Activated CD4-positive, CD25-positive, alpha-beta regulatory T cell (primary cell): Measurements from ENCODE around the gene SPAG8.
A peak's percentile ranks its signal among the peaks of the same experiment; 100 is the strongest.

Experiments
- DNase-seq, 4 experiments: peaks; one replicate each; lab custom pipeline; 2025; lab: John Stamatoyannopoulos, UW

The SPAG8 gene

DNA sequence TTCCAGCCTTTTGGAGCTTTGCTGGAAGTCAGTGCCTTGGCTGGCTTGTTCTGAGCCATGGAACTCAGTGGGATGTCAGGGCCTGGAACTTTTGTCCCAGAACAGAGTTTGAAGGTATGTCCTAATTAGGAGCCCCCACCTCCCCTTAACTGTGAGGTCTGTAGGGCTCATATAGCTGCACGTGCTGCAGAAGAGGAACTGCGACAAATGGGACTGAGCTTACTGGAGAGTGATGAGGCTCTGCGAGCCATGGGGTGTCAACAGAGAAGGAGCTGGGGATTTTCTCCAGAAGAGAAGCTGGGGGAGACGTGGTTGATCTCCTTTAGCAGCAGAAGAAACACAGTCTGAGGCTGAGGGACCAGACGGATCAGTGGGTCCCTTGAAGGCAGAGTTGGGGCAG is 27.9 kb upstream of the SPAG8 start:
- no peak for DNase-seq

DNA sequence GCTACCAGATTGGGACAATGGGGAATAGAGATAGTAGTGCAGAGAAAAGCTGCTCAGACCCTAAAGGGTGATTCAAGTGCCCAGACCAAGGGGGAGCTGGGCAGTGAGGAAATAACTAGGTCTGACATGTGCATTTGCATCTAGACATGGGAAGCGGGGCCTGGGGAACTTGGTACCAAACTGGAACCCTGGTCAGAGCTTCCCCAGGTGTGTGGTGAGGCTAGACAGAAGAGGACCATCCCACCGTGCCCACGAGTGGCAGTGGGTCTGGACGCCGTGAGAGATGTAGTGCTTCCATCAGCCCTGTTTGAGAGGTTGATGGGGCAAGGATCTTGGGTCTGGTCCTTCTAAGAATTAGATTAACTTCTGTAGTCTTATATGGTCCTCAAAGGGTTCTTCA is 24.5 kb upstream of the SPAG8 start:
- DNase-seq = no peak

DNA sequence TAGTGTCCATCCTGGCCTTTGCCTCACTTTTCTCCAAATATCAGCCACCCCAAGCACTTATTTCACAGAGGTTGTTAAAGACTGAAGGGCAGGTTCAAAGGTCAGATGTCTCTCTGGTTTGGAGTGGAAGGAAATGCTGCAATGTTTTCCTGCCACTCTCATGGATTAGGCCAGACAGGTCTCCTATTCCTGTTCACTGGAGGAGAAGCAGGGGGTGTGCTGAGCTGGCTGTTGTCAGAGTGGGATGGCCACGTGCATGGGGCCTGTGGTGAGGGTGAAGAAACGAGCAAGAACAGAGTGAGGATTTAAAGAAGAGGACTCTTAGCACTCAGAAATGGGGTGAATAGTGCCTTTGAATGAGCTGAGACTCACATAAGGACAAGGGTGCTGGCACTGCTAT is 23.7 kb upstream of the SPAG8 start:
- no peak for DNase-seq

DNA sequence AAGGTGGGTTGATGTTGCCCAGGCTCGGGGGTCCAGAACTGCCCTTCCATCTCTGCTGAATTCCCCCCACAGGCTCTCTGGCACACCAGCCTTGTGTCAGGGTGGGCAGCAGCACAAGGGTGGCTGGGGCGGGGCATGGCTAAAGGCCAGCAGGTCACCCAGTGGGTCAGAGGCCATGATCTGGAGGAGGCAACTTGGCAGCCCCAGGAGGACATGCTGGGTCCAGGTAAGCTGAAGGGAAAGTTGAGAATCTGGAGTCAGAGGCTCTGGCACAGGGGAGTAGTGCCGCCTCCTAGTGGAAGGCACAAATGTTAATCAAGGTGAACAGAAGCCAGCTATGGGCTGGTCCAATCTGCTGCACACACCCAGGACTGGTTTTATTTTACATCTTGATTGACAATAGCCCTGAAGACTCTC is 23.2 kb upstream of the SPAG8 start:
- no peak for DNase-seq

DNA sequence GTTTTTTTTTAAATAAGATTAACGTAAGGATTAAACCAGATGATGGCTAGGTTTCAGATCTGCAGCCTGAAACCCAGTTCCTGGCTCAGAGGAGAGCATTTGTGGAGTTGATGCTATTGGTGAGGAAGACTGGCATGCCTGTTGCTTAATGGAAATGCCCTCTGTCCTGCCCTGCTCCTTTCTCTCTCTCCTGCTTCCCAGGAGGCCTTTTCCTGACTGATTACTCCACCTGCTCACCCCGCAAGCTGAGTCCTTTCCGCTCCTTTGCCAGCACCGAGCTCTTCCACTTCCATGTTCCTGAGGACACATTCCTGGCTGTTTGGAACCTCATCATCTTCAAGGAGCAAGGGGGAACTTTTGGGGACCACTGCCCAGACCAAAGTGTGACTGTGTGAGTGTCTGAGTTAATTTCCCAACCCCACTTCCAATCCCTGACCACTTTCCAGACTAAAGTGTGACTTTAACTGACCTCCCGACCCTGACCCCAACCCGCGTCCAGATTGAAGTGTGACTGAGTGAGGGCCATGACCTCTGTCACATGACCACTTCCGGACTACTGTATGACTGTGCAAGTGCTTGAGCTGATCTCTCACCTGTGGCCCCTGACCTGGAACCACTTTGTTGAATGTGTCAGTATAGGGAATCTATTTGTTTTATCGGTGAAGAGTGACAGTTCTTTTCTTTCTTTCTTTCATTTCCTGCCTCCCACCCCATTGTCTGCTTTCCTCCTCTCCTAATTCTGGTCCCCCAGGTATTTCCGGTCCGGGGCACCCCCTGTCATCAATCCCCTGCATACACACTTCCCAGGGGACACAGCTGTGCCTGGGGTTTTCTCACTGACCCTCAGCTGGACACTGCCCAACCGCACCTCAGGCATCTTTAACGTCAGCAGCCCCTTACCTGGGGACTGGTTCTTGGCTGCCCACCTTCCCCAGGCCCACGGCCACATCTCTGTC is 22.5 kb upstream of the SPAG8 start:
- DNase-seq = no peak

DNA sequence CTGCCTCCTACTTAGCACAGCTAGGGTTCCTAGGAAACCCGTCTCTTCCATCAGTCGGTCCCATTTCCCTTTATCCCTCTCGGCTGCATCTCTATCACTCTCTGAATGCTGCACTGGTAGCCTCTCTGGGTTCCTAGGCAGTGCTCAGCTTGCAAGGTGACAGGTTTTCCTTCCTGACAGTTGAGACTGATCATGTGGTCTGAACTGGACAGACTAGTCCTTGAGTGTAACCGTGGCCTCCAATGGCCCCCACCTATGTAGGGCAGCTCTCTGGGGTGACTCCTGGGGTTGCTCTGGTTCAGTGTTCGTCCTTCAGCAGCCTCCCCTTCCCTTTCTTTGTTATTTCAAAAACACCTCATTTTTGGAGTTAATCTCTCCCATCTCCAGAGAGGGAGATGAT is 20.8 kb upstream of the SPAG8 start:
- DNase-seq = no peak

DNA sequence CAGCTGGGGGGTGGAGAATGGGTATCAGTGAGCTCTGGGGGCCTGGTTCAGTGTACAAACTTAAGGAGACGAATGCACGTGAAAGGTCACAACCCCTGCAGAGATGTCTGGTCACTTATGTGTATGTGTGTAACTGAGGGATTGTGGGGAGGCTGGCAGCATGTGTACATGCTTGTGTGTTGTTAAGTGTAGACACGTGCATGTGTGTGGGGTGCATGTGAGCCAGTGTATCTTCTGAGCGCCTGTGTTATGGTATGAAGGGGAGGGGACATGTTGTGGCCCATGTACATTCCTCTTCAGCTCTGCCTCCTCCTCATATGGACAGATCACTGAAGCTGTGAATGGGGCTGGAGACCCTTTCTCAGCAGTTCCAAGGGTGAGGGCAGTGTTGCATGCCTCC is 19.0 kb upstream of the SPAG8 start:
- DNase-seq = no peak

DNA sequence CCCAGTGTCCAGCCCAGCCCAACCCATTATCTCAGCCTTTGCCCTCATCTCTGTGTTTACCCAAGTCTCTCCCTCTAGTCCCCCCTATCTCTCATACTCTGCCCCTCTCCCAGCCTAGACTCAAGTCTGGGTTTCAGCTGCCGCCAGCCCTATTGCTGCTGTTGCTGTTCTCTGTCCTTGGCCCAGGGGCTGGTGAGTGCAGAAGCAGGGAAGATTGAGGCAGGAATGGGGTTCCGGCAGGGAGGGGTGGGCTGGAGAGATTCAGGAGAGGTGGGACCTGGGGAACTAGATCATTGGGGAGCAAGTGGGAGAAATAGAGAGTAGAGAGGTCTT is 17.7 kb upstream of the SPAG8 start:
- DNase-seq = no peak

DNA sequence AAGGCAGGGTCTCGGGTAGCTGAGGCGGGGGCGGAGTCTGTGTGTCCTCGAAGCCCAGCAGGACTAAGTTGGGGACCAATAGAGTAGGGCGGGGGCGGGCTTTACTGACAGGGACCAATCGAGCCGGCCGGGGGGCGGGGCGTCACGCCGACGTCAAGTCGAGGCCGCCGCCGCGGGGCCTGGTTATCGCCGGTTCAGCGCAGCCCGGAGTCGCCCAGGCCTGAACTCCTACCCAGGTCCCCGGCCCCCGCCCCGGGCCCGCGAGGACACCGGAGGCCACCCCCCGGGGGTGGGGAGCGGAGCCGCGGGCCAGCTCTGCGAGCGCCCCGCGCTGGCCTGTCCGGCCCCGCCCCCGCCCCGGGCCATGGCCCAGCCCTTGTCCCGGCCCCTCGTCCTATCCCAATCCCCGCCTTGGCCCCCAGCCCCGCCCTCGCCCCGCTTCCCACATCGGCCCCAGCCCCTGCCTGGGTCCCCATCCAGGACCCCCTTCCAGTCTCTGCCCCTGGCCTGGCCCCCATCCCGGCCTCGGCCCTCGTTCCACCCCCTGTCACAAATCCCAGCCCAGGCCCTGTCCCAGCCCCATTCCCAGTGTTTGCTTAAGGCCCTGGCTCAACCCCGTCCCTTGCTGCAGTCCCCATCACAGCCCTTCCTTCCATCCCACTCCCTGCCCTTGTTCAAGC is 17.2 kb upstream of the SPAG8 start, which contains the start of gene TMEM8B:
TSS of gene TMEM8B (plus strand) at position 145 of the 680 bp plus-strand sequence. CDS start at position 365, 220 bp downstream.
- DNase-seq = peak; percentile 83 to 93 (median 90)

DNA sequence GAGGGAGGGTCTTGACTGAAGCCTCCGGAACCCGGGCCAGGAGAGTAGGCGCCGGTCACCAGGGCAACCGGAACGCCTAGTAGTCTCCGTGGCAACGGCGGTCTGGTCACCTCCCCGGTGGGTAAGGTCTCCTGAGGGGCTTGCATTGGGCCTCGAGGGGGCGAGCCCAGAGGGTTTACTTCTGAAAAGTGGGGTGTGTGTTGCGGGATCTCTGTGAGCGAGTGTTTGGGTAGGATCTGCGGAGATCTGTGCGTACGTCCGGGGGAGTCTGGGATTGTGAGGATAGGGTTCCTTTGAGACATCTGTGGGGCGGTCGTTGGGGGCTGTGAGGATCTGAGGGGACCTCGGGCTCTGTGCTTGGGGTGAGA is 16.6 kb upstream of the SPAG8 start, which contains the start of gene FAM221B:
TSS of gene FAM221B (minus strand) at position 17 of the 368 bp plus-strand sequence. CDS start 2,571 bp downstream, outside the sequence.
- no peak for DNase-seq

DNA sequence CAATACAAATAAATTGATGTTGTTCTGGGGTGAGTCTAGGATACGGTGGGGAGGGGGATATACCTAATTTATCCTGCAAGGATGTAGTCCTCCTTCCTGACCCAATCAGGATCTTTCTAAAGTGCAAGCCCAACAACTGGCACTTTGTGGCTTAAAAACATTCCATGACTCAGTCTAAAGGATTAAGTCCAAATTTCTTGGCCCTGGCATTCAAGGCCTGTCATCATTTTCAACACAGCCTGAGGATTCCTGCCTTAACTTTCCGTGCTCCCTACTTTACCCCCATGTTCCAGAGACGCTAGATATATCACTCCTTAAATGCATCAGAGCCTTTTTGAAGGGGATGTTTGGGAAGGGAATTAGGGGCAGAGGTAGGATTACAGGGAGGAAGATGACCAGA is 15.4 kb upstream of the SPAG8 start:
- DNase-seq = no peak

DNA sequence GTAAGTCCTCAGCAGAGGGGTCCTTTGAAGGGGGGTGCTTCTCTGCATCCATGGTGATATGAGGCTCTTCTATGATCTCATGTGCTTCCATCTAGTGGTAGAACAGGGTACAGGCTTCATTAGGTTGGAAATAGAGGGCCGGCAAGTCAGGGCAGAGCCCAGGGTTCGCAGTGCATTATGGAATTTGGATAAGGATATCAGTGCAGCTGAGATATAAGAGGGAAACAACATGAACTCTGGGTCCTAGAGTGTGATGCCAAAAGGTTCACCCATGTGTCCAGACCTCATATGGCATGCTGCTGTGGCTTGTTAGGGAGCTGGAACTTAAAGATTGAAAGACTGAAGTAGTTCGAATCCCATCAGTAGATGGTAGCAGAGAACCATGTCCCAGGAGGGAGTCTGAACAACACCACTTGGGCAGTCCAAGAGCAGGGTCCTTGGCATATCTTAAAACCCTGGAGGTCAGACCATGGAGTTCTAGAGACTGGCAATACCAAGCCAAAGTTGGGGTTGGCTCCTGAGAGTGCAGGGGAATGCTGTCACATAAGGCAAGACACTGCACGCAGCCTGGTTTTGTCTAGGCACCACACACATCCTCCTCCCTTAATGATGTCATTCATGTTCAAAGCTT is 14.1 kb upstream of the SPAG8 start:
- DNase-seq = no peak

DNA sequence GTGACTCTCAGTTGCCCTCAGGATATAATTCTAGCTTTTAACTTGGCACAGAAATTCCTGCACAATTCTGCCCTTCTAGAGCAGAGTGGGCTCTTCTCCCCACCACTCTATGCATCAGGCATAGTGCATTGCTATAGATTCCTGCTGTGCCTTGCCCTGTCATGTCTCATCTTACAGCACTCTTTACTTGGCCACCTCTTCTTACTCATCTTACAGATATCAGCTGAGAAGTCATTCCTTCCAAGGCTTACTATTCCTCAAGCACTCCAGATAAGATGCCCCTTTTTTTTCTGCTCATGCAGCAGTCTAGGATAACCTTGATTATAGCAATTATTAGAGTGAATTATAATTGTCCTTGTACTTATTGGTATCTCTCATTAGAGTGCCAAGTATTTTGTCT is 10.9 kb upstream of the SPAG8 start:
- DNase-seq = no peak

DNA sequence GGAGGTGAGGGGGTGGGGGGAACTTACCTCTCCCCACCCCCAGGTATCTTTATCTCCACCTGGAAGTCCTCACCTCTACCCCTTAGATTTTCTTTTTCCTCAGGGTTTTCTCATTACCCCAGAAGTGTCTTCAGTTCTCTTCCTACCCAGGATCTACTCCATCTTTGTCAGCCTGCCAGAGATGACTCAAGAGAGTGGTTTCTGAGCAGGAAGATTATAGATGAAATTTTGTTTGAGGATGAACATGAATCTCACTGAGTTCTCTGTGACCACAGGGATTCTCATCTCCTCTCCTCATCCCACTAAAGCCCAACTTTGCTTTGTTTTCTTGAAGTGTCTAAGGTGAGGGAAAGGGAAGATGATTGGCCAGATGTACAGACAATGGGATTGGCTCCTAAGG is 8.0 kb upstream of the SPAG8 start:
- no peak for DNase-seq

DNA sequence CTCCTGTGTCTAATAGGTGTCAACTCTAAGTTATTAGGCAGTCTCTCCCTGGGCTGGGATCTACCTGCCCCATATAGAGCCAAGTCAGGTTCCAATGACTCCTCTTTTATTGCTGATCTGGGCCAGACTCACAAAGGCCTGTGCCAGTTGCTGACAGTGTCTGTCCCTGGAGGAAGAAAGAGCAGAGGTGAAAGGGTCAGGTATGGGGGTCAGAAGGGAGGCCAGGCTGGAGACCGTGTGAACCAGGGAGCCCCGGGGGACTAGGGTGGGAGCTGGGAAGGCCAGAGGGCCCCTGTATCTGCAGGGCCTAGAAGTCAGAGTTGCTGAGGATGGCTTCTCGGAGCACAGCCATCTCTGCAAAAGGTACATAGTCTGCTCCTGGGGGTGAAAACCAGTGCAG is 6.3 kb upstream of the SPAG8 start:
- no peak for DNase-seq

DNA sequence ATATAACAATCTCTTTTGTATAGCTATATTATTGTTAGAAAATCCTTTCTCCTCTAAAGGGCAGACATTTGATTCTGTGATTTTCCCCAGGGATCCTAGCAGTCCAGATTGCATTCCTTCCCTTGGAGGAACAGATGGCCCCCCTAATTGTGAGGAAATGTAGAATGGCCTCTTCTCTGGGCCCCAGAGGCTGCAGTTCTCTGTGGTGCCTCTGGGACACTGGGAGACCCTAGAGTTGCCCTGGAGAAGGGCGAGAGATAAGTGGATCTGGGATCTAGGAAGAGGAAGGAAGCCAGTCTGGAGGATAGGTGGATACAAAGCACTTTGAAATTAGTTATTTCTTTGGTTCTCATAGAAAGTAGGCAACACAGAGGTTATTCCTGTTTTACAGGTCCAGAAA is 4.6 kb upstream of the SPAG8 start:
- DNase-seq = no peak

DNA sequence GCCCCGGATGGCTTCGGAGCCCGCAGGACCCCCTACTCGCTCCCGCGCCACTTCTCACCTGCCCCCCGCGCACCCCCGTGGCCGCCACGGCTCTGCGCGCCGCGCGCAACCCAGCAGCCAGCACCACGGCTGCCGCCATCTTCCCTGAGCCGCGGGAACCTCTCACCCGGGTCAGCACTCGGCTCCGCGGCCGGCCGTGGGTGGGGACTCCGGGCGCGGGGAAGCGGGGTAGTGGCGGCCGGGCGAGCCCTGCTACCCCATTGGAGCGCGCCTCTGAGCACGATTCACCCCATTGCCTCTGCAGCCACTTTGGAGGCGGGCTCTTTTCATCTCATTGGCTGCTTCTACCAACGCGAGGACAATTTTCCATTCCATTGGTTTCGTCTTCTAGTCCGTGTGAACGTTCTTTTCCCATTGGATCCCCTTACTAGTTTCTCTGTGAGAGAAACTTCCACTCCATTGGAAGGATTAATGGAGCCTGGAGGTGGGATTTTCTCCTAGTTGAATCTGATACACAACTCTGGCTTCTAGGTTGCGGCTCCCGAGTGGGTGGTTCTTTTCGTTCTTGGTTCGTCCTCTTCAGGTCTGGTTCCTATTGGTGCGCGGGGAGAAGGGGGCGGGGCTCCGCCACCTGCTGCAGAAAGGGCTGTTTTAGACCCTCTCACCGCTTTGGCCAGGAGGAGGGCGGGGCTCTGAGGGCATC is 2.9 kb upstream of the SPAG8 start, which contains the start of gene HINT2:
TSS of gene HINT2 (minus strand) at position 202 of the 703 bp plus-strand sequence. CDS start at position 139, 63 bp downstream.
- DNase-seq = peak; percentile 84 to 94 (median 91)

DNA sequence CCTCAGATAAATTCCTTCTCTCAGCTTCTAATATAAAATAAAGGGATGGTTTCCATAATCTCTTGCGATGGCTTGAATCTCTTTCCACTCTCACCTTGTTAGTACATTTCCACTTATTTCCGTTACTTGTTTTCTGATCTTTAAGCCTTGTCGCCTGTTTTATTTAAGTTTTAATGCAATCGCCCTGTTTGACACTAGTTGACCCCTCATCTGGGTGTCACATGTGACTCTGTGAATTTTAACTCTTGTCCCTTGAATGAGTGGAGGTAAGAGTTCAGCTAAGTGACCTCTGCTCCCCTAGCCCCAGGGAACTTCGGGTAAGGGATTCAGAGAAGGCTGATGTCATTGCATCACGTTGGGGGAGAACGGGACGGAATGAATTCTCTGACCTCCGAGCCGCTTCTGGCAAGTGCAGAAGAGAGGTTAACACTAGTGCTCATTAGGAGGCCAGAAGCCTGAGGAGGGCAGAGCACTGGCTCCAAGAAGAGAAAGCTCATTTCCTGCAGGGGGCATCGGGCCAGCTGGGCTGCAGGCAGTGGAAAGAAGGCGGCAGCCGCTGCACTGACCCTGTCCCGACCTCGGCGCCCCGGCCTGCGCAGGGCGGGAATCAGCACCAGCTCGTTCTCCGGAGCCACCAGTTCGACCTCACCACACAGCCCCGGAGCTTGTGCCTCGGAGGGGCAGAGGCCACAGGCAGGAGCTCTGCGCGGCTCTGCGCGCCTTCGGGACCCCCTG is 2.2 kb upstream of the SPAG8 start:
- no peak for DNase-seq

DNA sequence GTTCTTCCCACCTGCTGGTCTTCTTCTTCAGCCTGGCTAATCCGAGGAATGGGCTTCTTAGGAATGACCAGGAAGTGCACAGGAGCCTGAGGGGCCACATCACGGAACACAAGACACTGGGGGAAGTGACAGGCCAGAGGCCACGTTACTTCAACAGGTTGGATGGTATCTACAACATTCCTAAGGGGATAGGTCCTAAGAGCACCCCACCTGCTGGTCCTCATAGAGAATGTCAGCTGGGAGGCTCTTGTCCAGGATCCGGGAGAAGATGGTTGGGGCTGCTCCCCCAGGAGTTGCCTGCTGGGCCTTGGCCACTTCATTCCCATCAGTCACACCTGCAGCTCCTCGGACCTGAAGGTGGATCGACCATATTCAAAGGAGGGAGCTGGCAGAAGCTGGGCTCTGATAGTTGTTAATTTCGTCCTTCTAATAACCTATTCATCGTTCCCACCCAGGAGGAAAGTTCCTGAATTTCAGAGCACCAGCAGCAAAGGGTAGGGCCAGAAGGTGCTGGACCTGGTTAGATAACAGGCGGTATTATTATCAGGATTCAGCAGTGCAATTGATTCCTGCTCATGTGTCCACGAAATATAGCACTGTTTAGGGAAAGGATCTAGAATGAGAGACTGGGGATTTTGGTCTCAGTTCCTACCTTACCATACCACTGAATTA is 1.5 kb upstream of the SPAG8 start:
- DNase-seq = no peak

DNA sequence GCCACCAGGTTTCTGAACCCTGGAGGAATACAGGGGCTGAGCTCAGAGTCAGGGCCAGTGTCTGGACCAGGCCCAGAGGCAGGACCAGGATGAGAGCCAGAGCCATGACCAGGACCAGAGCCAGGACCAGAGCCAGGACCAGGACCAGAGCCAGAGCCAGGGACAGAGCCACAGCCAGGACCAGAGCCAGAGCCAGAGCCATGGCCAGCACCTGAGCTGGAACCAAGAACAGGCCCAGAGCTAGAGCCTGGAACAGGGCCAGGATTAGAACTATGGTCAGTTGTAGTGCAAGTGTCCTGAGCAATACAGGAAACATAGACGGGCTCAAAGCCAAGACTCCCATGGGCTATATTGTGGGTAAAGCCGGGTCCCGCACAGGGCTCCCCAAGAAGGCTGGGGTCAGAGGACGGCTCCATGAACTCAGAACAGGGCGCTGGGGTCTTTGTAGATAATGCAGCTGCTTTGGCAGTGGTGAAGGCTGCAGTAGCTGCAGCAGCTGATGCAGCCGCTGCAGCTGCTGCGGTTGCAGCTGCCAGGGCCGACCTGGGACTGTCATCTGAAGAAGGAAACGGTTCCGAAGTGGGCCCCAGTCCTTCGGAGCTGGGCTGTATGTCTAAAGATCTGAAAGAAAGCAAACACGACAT is 559 bp downstream of the SPAG8 start:
- DNase-seq = no peak
